Kidney capillary endothelial cell (primary cell): Measurements from ENCODE around the gene RASAL2.
"Not testable (repeated sequence)": the region's sequence is repeated elsewhere in the genome, so short reads cannot be mapped to it uniquely, and the experiment has no call there.

ENCODE experiments used
- DNase-seq: peaks from one replicate; pipeline ENCODE4 v3.0.0-alpha.2; 2018; ENCODE audit warnings: low spot score

The RASAL2 gene

GRCh38 chr1:178119628-178120027, 25.7 kb downstream of the RASAL2 start:
- no peak for DNase-seq

DNA sequence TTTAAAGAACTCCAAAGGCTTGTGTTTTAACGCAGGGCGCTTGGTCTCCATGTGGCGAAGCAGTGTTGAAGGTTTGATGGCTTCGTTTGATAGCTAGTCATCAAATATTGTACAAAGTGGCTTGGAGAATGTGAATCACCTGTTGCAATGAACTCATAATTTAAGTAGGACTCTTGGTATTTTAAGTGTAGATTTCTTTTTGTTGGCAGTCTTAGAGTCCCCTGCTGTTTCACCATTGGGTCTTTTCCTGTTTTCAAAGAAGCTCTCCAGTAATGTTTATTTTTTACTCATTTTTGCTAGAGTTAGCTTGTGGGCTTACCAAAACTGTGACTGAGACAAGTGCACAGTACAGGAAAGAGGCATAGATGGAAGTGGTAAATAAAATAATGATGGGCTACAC, 26.2 kb downstream of the RASAL2 start:
- DNase-seq: no peak

DNA sequence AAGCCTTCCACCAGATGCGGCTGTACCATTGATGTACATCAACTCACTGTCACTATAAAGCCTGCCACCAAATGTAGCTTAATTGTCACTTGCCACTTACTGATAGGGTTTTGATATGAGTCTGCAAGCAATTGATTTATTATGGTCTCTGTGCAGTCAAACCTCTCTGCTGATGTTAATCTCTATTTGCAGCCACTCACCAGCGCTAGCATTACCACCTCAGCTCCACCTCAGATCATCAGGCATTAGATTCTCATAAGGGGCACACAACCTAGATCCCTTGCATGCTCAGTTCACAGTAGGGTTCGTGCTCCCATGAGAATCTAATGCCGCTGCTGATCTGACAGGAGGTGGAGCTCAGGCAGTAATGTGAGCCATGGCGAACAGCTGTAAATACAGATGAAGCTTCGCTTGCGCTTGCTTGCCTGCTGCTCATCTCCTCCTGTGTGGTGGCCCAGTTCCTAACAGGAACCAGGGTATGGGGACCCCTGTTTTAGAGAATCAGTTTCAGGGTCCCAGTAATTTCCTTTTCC, 26.7 kb downstream of the RASAL2 start:
- not testable (repeated sequence) for DNase-seq

GRCh38 chr1:178121883-178122282, 28.0 kb downstream of the RASAL2 start:
- no peak for DNase-seq

DNA sequence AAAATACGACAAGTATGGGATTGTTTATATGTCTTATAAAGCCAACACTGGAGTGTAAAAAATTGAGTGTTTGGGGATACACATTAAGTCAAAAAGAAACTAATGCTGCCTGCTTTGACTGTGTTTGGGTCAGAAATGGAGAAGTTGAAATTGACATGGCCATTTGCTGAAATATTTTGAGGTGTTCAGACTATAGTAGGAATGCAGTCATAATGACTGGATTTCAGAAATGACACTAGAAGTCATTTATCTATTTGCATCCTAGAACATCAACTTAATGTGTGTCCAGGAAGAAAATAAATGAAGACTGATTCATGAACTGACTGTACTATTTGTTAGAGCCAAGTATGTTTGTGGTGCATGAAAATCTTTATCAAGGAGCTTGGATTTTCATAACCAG, 28.4 kb downstream of the RASAL2 start:
- no peak for DNase-seq

GRCh38 chr1:178124115-178124514, 30.2 kb downstream of the RASAL2 start:
- no peak for DNase-seq

DNA sequence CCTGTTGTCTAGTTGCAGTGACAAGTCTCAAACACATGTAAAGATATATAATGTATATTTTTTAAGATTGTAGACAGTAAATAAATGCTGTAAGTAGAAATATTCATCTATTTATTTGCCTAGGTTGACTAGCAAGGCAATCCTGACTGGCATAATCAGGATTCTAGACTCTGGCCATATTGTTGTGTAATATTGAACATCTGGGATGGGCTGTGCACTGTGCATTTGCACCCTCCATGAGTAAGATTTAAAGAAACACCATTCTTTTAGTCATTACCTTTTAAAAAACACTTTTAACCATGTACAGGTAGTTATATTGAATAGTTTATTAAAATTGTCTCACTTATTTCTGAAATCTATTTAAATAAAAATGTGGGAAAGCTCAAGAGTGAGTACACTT, 32.4 kb downstream of the RASAL2 start:
- DNase-seq: no peak

GRCh38 chr1:178126741-178127185, 32.9 kb downstream of the RASAL2 start:
- DNase-seq: peak; percentile 91

- DNase-seq: no peak
Observed at GRCh38 chr1:178127482-178128191, 33.7 kb downstream of the RASAL2 start.

- no peak for DNase-seq
Observed at GRCh38 chr1:178133239-178133989, 39.5 kb downstream of the RASAL2 start.

- peak; percentile 87 for DNase-seq
Observed at GRCh38 chr1:178134061-178134460, 40.2 kb downstream of the RASAL2 start.

DNA sequence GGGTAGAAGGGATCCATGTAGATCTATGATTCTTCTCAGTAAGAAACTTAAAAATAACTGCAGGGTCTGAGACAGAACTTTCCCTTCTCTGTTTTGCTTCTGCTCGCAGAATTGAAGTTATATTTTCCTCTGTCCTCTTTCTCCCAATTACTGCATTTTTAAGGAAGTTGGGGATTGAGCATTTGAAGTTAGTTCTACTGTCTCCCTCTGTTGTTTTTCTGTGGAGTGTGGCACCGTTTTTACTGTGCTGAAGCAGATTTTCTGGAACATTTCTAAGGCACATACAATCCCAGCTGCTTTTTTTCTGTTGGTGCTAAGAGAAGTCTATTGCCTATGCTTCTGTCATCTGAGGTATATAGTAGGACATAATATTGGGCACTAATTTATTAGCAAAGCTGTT, 43.3 kb downstream of the RASAL2 start:
- DNase-seq: no peak

DNA sequence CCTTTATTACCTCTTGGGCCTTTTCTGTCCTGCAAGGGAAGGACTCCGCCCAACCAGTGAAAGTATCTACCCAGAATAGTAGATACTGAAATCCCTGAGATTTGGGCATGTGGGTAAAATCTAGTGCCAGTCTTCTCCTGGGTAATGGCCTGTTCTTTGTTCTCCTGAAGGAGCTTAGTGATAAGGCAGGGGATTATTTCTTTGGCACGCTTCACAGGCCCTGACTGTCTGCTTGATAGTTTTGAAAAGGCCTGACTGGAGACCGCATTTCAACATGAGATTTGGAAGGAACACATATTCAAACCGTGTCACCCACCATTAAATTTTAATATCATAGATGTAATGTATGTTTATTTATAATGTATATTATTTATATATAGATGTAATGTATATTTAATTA, 48.9 kb downstream of the RASAL2 start:
- no peak for DNase-seq

DNA sequence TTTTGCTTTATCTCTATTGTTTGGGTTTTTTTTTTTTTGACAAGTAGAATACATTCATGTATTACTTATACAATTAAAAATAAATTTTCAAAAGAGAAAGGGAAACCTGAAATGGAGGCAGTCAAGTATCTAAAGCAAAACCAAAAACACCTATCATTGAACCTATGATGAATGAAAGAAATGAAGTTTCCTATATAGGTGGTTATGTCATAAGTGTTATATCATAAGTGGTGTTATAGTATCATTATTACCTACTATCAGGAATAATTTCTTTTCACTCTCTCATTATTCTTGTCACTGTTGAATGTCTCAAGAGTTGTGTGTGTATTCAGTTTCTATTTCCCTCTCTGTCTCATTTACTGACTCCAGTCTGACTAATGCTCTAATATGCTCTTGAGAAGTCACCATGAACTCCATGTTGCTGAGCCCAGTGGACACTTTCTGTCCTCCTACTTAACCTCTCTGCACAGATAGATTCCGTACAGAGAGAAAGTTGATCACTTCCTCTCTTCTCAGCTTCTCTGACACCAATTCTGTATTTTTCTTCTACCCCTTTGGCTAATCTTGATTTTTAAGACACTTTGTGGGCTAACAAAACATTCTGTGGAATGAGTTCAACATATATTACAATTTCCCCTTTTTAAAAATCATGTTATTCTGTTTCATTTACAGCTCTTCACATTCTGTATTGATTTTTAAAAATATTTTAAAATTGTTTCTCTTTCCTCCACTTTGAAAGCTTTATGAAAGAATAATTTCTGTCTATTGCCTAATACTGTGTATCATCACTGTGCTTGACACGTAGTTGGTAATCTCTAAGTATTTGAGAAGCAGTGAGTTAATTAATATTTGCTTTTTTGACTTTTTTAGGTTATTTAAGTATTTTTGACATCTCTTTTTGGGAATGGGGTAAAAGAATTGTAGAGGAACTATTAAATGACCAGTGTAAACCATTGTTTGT, 50.1 kb downstream of the RASAL2 start:
- no peak for DNase-seq

DNA sequence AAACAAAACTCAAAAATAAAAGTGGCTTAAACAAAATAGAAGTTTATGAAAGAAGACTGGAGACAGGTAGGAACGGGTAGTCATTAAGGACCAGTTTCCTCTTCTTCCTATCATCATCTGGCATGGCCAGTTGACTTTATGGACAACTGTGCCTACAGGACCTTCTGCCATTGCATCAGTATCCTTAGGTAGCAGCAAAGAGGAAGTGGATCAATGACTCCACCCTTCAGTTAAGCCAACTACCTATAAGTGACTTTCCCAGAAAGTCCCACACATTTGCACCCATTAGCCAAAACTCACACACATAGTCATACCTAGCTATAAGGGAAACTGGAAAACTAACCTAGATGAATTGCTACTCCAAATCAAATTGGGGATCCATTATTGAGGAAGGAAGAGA, 51.7 kb downstream of the RASAL2 start:
- no peak for DNase-seq

DNA sequence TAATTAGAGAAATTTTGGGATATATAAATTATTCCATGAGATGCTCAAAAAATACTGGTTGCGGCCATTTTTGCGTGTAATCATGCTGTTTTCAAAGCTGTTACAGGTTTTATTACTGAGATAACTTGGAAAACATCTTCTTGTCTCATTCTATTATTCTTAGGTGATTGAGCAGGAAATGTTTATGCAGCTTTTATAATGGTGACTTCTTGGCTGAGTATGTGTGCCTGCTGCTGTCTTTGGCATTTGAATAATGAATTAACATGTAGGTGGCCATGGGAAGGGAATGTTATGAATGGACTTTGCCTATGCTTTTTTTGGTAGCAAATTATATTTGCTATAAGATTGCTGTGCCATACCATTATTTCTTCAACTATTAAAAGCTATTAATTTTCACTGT, 52.5 kb downstream of the RASAL2 start:
- no peak for DNase-seq

DNA sequence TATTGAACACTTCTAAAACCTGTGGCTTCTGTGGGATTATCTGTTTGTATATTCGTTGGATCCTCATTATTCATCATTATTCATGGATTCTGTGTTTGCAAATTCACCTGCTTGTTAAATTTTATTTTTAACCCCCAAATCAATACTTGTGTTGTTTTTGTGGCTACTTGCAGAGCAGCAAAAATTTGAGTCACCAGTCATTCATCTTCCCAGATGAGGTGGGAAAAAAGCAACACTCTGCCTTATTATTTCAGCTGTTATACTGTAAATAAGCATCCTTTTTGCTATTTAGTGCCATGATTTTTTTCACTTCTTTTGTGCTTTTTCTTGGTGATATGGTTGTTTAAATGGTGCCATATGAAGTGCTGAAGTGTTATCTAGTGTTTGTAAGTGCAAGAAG, 56.7 kb downstream of the RASAL2 start:
- no peak for DNase-seq

GRCh38 chr1:178151831-178152230, 57.9 kb downstream of the RASAL2 start:
- peak; percentile 44 for DNase-seq

- DNase-seq: no peak
Observed at GRCh38 chr1:178155481-178156255, 61.8 kb downstream of the RASAL2 start.

- DNase-seq: no peak
Observed at GRCh38 chr1:178160736-178161475, 67.0 kb downstream of the RASAL2 start.

- DNase-seq: no peak
Observed at GRCh38 chr1:178161516-178161915, 67.6 kb downstream of the RASAL2 start.
